Smooth muscle cell (in vitro differentiated cells): Measurements from ENCODE around the gene CHI3L1. TPM values are rescaled to one million over a fixed set of nuclear protein-coding genes. Genes with fewer than 3 reads are reported as not detected.

ENCODE experiments used
- DNase-seq: peaks from one replicate; lab custom pipeline; 2025; ENCODE audit not compliant: unreplicated experiment; lab: John Stamatoyannopoulos, UW
- H2AFZ ChIP-seq: fragments of 200-600 bp; sonication (generic); 2 replicates; pipeline ENCODE4 v1.6.0; 2016; ENCODE audit warnings: antibody characterized with exemption, low read depth, mild to moderate bottlenecking
- H3F3A ChIP-seq: fragments of 200-600 bp; sonication (generic); 2 replicates; pipeline ENCODE4 v1.6.0; 2017; ENCODE audit warnings: antibody characterized with exemption, low read depth
- H3K27ac ChIP-seq: fragments of 200-600 bp; sonication (generic); 2 replicates; pipeline ENCODE4 v1.5.1; 2016; ENCODE audit warnings: low read depth, mild to moderate bottlenecking
- H3K27me3 ChIP-seq: fragments of 200-600 bp; sonication (generic); 2 replicates; pipeline ENCODE4 v1.6.1; 2016; ENCODE audit warnings: low read depth, mild to moderate bottlenecking
- H3K36me3 ChIP-seq: fragments of 200-600 bp; sonication (generic); 2 replicates; pipeline ENCODE4 v1.5.1; 2016; ENCODE audit warnings: low read depth
- H3K4me1 ChIP-seq: fragments of 200-600 bp; sonication (generic); 2 replicates; pipeline ENCODE4 v1.5.1; 2016; ENCODE audit warnings: low read depth
- H3K4me2 ChIP-seq: fragments of 200-600 bp; sonication (generic); 2 replicates; pipeline ENCODE4 v1.6.0; 2016; ENCODE audit warnings: mild to moderate bottlenecking
- H3K4me3 ChIP-seq: fragments of 200-600 bp; sonication (generic); 2 replicates; pipeline ENCODE4 v1.5.1; 2016; ENCODE audit warnings: mild to moderate bottlenecking
- H3K79me2 ChIP-seq: fragments of 200-600 bp; sonication (generic); 2 replicates; pipeline ENCODE4 v1.6.0; 2016; ENCODE audit warnings: low read depth, mild to moderate bottlenecking
- H3K9ac ChIP-seq: fragments of 200-600 bp; sonication (generic); 2 replicates; pipeline ENCODE4 v1.6.0; 2016; ENCODE audit warnings: low read depth
- H3K9me3 ChIP-seq: fragments of 200-600 bp; sonication (generic); replicated peaks from 2 replicates; pipeline ENCODE4 v1.5.1; 2016; ENCODE audit warnings: low read depth
- H4K20me1 ChIP-seq: fragments of 200-600 bp; sonication (generic); 2 replicates; pipeline ENCODE4 v1.6.0; 2016; ENCODE audit warnings: low read depth
- CTCF ChIP-seq: fragments of 200-600 bp; sonication (generic); IDR thresholded peaks from 2 replicates; pipeline ENCODE4 v1.5.1; 2017; ENCODE audit warnings: borderline replicate concordance, mild to moderate bottlenecking, antibody characterized with exemption; ENCODE audit not compliant: insufficient read depth, poor library complexity, severe bottlenecking
- WGBS: methylation state at CpG from one replicate; pipeline ENCODE4 v1.1.7; 2016; ENCODE audit warnings: low lambda C conversion rate; 5-methylcytosine and 5-hydroxymethylcytosine counted together
- polyA plus RNA-seq: library from polyadenylated mRNA; unstranded; fragments of >200 nt; fragmentation: Nextera tagmentation; extraction: Ambion mirVana; gene quantifications from 2 replicates; pipeline ENCODE4 v1.2.1, GENCODE V29; 2016
- total RNA-seq: library from RNA; depleted of rRNA; stranded (reverse); fragments of >200 nt; gene quantifications from 2 replicates; pipeline ENCODE4 v1.2.3, GENCODE V29; 2014

Gene CHI3L1
- total and polyA plus RNA-seq, 2 experiments from 2014 or later: 45.4 to 53.6 TPM

DNA sequence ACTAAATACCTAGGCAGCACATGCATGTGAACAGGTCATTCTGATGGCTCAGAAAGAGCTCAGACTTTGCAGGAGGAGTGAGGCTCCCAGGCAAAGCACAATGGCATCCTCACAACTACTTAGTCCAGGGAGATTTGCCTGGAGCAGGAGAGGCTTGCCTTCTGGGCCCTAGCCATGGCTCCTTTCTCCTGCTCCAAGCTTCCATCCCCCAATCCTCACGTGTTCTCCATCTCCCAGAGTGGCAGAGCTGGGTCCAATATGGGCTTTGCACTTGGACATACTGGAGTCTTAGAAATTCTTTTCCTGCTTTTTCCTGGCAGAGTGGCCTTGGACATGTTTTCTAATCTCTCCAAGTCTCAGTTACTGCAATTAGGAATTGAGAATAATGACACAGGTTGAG, 26.7 kb downstream of the CHI3L1 start:
- WGBS: 100% methylated on average over 1 of the region's 1 CpG
- Histone ChIP-seq H3K9me3 (no peaks in the 10 kb centered on the region), H3K27ac (no peak overlapping the region), H3K4me3 (no peak overlapping the region), H4K20me1 (no peaks in the 10 kb centered on the region), H3K4me2 (no peak overlapping the region), H3F3A (no peaks in the 10 kb centered on the region), H3K4me1 (no peaks in the 10 kb centered on the region), H3K36me3 (no peaks in the 10 kb centered on the region), H2AFZ (no peak overlapping the region), H3K79me2 (no peaks in the 10 kb centered on the region), H3K27me3 (no peaks in the 10 kb centered on the region), H3K9ac (no peak overlapping the region)
- DNase-seq: no peak
- no peak for TF ChIP-seq CTCF

DNA sequence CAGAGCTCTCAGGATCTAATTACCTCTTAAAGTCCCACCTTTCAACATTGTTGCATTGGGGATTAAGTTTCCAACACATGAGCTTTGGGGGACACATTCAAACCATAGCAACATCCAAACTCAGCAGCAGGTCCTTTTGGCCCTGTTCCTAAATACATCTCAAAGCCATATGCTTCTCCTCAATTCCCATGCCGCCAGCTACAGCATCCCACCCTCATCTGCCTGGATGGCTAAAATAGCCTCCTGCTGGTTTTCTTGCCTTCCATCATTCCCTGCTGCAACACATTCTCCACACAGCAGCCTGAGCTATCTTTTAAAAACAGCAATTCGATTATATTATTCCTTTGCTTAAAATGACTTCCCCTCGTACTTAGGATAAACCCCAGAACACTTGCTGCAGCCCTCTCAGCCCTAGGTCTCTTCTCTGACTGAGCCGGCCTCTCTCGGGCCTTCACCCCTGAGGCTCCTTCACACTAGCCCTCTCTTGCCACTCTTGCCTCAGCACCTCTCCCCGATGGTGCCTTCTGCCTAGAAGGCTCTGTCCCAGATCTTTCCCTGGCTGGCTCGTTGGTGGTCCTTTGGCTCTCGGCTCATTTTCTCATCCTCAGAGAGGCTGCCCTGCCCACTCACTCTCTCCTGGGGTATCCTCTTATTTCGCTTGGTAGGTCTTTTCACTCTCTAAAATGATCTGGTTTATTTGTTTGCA, 27.4 kb downstream of the CHI3L1 start:
- H3K9me3 ChIP-seq: no peaks in the 10 kb centered on the region
- WGBS: 95% methylated on average over 9 of the region's 9 CpGs
- no peak overlapping the region for H2AFZ ChIP-seq
- no peak overlapping the region for H3K27ac ChIP-seq
- no peak for DNase-seq
- no peak for TF ChIP-seq CTCF
- H3K4me2 ChIP-seq: no peak overlapping the region
- no peak overlapping the region for H3K4me3 ChIP-seq
- peaks cover 4% of the 10 kb centered on the region for H3K4me1 ChIP-seq
- no peaks in the 10 kb centered on the region for H3F3A ChIP-seq
- H4K20me1 ChIP-seq: no peaks in the 10 kb centered on the region
- H3K9ac ChIP-seq: no peak overlapping the region
- H3K36me3 ChIP-seq: no peaks in the 10 kb centered on the region
- H3K27me3 ChIP-seq: no peaks in the 10 kb centered on the region
- H3K79me2 ChIP-seq: no peaks in the 10 kb centered on the region

DNA sequence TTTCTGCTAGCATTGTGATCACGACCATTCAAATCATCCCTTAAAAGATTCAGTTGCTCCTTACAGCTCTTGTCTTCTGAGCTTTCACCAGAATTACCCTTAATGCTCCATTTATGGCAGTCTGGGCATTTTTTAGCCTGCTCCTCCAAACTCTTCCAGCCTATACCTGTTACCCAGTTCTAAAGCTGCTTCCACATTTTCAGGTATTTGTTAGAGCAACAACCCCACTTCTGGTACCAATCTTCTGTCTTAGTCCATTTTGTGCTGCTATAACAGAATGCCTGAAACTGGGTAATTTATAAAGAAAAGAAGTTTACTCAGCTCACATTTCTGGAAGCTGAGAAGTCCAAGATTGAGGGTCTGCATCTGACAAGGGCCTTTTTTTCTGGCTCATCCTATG, 28.1 kb downstream of the CHI3L1 start:
- no peaks in the 10 kb centered on the region for H3K27me3 ChIP-seq
- TF ChIP-seq CTCF: no peak
- peaks cover 3% of the 10 kb centered on the region for H3F3A ChIP-seq
- DNase-seq: no peak
- no peak overlapping the region for H3K4me2 ChIP-seq
- no peak overlapping the region for H3K27ac ChIP-seq
- 100% methylated on average over 1 of the region's 1 CpG for WGBS
- H3K36me3 ChIP-seq: no peaks in the 10 kb centered on the region
- no peaks in the 10 kb centered on the region for H3K9me3 ChIP-seq
- peaks cover 11% of the 10 kb centered on the region for H3K4me1 ChIP-seq
- H3K4me3 ChIP-seq: no peak overlapping the region
- H3K79me2 ChIP-seq: no peaks in the 10 kb centered on the region
- no peak overlapping the region for H2AFZ ChIP-seq
- H4K20me1 ChIP-seq: no peaks in the 10 kb centered on the region
- H3K9ac ChIP-seq: no peak overlapping the region

DNA sequence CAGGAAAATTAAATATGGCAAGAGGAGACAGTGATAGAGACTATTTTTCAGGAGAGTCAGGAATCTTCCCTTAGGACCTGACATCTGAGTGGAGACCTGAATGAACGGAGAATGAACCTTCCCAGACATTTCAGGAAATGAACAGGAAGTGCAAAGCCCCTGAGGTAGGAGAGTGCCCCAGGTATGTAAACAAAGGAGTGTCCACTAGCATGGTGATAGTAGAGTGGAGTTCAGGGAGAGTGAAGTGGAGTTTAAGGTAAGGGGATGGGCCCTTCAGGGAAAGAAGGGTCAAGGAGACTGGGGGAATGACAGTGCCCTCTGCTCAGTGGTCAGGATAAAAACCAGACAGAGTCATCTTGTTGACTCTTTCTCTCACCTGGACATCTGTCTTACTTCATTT, 30.2 kb downstream of the CHI3L1 start:
- Histone ChIP-seq H3K79me2 (no peaks in the 10 kb centered on the region), H3K9ac (no peak overlapping the region), H3F3A (peaks cover 12% of the 10 kb centered on the region), H2AFZ (no peak overlapping the region), H3K36me3 (no peaks in the 10 kb centered on the region), H3K4me1 (peaks cover 32% of the 10 kb centered on the region), H3K27ac (no peak overlapping the region), H3K9me3 (no peaks in the 10 kb centered on the region), H3K27me3 (no peaks in the 10 kb centered on the region), H3K4me2 (no peak overlapping the region), H4K20me1 (no peaks in the 10 kb centered on the region), H3K4me3 (no peak overlapping the region)
- WGBS: 94% methylated on average over 1 of the region's 1 CpG
- no peak for DNase-seq
- TF ChIP-seq CTCF: no peak
